Neural cell (in vitro differentiated cells): Measurements from ENCODE around the gene CCDC40.

Source experiments
- EP300 ChIP-seq: fragments of 450-650 bp; conservative IDR thresholded peaks from 2 replicates; pipeline ENCODE4 v1.6.1; 2014; ENCODE audit warnings: antibody characterized with exemption, mild to moderate bottlenecking, moderate library complexity; ENCODE audit not compliant: poor library complexity, severe bottlenecking
- EZH2 ChIP-seq: fragments of 200-600, 300-800 bp; shearing (Covaris generic), sonication (generic); IDR thresholded peaks from 2 replicates; pipeline ENCODE4 v1.6.1; 2014; ENCODE audit warnings: antibody characterized with exemption, low read length, borderline replicate concordance, mild to moderate bottlenecking; ENCODE audit not compliant: insufficient read depth, poor library complexity, severe bottlenecking
- MXI1 ChIP-seq: fragments of 450-650 bp; conservative IDR thresholded peaks from 2 replicates; pipeline ENCODE4 v1.6.1; 2014; ENCODE audit warnings: antibody characterized with exemption, mild to moderate bottlenecking; ENCODE audit not compliant: poor library complexity, severe bottlenecking
- POLR2AphosphoS5 ChIP-seq: IDR thresholded peaks from 2 replicates; pipeline ENCODE4 v1.6.1; 2012
- TAF1 ChIP-seq: IDR thresholded peaks from 2 replicates; pipeline ENCODE4 v1.6.1; 2012; ENCODE audit warnings: low read depth
- TF ChIP-seq, protein P1 (sequence below): fragments of 450-650 bp; IDR thresholded peaks from 2 replicates; pipeline ENCODE4 v1.5.1; 2014; ENCODE audit warnings: antibody characterized with exemption, mild to moderate bottlenecking, moderate library complexity; ENCODE audit not compliant: poor library complexity, severe bottlenecking

DNA sequence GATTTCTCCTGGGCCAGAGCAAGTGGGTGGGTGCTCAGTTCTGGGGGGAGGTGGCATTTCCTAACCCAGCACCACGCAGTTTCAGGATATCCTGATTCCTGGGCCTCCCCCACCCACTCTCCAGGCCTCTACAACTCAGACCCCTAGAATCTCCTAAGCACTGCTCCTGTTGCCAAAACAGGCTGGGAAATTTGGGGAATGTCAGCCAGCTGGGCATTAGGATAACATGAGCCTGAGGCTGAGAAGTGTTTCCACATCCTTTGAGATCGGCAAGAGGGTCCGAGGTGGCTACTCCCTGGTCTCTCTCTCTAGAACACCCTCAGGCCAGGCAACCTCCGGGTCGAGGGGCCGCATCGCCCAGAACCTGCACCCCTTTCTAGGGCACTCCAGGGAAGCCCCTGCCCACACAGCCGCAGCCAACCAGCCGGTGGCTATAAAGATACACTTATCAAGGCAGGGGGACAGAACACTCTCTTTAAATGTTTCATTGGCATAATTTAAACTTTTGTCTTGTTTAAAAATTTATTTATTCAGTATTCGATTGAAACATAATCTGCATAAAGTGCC, 24.4 kb upstream of the CCDC40 start:
- TF ChIP-seq EZH2 (no peak), TAF1 (no peak), EP300 (no peak), MXI1 (no peak), POLR2AphosphoS5 (no peak)
- TF ChIP-seq, protein P1, sequence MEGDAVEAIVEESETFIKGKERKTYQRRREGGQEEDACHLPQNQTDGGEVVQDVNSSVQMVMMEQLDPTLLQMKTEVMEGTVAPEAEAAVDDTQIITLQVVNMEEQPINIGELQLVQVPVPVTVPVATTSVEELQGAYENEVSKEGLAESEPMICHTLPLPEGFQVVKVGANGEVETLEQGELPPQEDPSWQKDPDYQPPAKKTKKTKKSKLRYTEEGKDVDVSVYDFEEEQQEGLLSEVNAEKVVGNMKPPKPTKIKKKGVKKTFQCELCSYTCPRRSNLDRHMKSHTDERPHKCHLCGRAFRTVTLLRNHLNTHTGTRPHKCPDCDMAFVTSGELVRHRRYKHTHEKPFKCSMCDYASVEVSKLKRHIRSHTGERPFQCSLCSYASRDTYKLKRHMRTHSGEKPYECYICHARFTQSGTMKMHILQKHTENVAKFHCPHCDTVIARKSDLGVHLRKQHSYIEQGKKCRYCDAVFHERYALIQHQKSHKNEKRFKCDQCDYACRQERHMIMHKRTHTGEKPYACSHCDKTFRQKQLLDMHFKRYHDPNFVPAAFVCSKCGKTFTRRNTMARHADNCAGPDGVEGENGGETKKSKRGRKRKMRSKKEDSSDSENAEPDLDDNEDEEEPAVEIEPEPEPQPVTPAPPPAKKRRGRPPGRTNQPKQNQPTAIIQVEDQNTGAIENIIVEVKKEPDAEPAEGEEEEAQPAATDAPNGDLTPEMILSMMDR, result no peak
